Measurements from ENCODE around the gene HHEX.

Gene HHEX

GRCh38 chr10:92657024-92657423, 32.7 kb upstream of the HHEX start:
- CTCF ChIA-PET: interaction anchor here (1.2 to 1.4 kb wide), 2 partner anchors 15 to 16 kb away, joined by 3 to 4 read pairs; no protein-coding TSS in a partner anchor
- TF ChIP-seq CTCF (IDR thresholded peaks at IDR 0.05; ENCODE audit: control extremely low read depth, extremely low read depth, low read depth, missing control alignments): no peak
- no peak for DNase-seq (ENCODE audit: extremely low spot score)
- POLR2A ChIA-PET: no interaction called here

DNA sequence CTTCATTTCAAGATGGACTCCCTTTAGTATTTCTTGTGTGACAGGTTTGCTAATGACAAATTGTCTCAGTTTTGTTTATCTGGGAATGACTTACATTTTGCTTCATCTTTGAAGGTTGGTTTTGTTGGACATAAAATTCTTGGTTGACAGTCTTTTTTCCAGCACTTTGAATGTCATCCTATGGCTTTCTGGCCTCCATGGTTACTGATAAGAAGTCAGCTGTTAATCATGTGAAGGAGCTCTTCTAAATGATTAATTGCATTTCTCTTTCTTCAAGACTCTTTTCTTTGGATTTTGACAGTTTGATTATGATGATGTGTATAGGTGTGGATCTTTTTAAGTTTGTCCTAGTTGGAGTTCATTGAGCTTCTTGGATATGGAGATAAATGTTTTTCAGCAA, 26.9 kb upstream of the HHEX start:
- ChIA-PET POLR2A (no interaction called here), CTCF (interaction anchor here (1.9 kb wide), 1 partner anchor 15 kb away, joined by 4 read pairs; no protein-coding TSS in a partner anchor)
- no peak for DNase-seq (ENCODE audit: extremely low spot score)
- no peak for TF ChIP-seq CTCF (IDR thresholded peaks at IDR 0.05; ENCODE audit: control extremely low read depth, extremely low read depth, low read depth, missing control alignments)

- POLR2A ChIA-PET: no interaction called here
These were observed 25.4 kb upstream of the HHEX start for GRCh38 chr10:92664322-92664721.

DNA sequence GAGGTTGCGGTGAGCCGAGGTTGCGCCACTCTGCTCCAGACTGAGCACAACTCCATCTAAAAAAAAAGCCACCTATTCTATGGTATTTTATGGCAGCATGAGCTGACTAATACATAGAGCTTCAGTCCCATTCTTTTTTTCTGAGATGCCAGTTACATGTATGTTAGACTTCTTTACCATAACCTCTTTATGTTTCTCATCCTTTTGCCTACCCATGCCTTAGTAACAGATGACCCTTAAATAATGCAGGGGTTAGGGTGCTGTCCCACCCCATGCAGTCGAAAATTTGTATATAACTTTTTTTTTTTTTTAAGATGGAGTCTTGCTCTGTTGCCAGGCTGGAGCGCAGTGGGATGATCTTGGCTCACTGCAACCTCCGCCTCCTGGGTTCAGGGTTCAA, 22.7 kb upstream of the HHEX start:
- CTCF ChIA-PET: interaction anchor here (1.1 to 1.7 kb wide), 2 partner anchors 21 to 22 kb away, joined by 3 read pairs; no protein-coding TSS in a partner anchor
- POLR2A ChIA-PET: no interaction called here
- no peak for TF ChIP-seq CTCF (IDR thresholded peaks at IDR 0.05; ENCODE audit: control extremely low read depth, extremely low read depth, low read depth, missing control alignments)
- no peak for DNase-seq (ENCODE audit: extremely low spot score)

More at GRCh38 chr10:92664322-92664721, 25.4 kb upstream of the HHEX start:
- no peak for TF ChIP-seq CTCF (IDR thresholded peaks at IDR 0.05; ENCODE audit: control extremely low read depth, extremely low read depth, low read depth, missing control alignments)
- no peak for DNase-seq (ENCODE audit: extremely low spot score)
- CTCF ChIA-PET: interaction anchor here (1.9 kb wide), 1 partner anchor 14 kb away, joined by 4 read pairs; no protein-coding TSS in a partner anchor

DNA sequence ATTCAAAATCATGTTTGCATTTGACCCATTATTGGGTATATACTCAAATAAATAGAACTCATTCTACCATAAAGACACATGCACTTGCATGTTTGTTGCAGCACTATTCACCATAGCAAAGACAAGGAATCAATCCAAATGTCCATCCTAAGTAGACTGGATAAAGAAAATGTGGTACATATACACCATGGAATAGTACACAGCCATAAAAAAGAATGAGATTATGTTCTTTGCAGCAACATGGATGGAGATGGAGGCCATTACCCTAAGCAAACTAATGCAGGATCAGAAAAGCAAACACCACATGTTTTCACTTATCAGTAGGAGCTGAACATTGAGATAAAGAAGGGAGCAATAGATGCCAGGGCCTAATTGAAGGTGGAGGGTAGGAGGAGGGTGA, 12.0 kb upstream of the HHEX start:
- no peak for DNase-seq (ENCODE audit: extremely low spot score)
- TF ChIP-seq CTCF (IDR thresholded peaks at IDR 0.05; ENCODE audit: control extremely low read depth, extremely low read depth, low read depth, missing control alignments): no peak
- POLR2A ChIA-PET: no interaction called here
- CTCF ChIA-PET: interaction anchor here (1.1 kb wide), 1 partner anchor 14 kb away, joined by 4 read pairs; no protein-coding TSS in a partner anchor

DNA sequence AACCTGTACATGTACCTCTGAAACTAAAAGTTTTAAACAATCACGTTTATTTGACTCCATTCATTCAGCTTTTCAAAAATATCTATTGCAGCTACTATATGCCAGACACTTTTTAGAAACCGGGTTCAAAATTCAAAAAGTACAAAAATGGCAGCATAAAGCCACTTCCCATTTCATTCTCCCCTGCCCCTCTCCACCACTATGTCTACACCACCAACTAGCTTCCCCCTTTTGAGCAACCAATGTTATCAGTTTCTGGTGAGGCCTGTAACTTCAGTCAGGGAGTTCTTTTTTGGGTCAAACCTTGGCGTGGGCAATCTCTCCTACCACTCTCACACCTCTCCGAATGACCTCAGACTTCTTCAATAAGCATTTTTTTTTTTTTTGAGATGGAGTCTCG, 11.5 kb upstream of the HHEX start:
- DNase-seq (ENCODE audit: extremely low spot score): no peak
- ChIA-PET CTCF (interaction anchor here (1.1 kb wide), 1 partner anchor 15 kb away, joined by 4 read pairs; no protein-coding TSS in a partner anchor), POLR2A (no interaction called here)
- TF ChIP-seq CTCF (IDR thresholded peaks at IDR 0.05; ENCODE audit: control extremely low read depth, extremely low read depth, low read depth, missing control alignments): no peak
